ENCODE measurements around the gene KRT74.

DNA sequence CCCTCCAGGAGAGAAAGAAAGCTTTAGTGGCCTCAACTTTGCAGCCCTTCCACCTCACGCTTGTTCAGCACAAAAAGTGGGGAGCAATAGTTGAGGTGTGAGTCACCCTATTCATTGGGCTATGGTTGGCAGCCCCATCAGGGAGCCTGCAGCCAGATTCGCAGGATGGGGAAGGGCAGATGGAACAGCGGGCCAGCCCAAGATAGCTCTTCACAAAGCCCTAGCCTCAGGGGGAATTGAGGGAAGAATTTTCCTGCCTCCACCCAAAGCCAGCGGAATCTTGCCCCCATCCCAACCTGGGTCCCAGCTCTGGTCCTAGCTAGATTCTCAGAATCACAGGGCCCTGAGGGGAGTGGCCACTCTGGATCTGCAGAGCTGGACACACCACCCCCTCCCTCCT is 49.8 kb downstream of the KRT74 start:
- TF ChIP-seq CTCF (IDR thresholded peaks at IDR 0.05) (no peak), POLR2A (IDR thresholded peaks at IDR 0.05) (no peak), POLR2AphosphoS5 (IDR thresholded peaks at IDR 0.05) (no peak), EP300 (IDR thresholded peaks at IDR 0.05) (no peak)

Data from suprapubic skin (tissue), 4 donors.